ENCODE results near the gene AGAP3.

Gene AGAP3

GRCh38 chr7:151058781-151059366 is 27.4 kb upstream of the AGAP3 start:
- DNase-seq (ENCODE audit: low spot score) = no peak
- H3K27ac ChIP-seq = peak overlapping the region; percentile 97 to 99
- no peak for TF ChIP-seq CTCF (IDR thresholded peaks at IDR 0.05)
- H3K4me3 ChIP-seq = peak overlapping the region; percentile 84

GRCh38 chr7:151059367-151060112 is 26.7 kb upstream of the AGAP3 start, which contains the start of gene SLC4A2:
TSS of gene SLC4A2 (plus strand) at chr7:151059589. CDS start at chr7:151061988, 2,399 bp downstream.
- Histone ChIP-seq H3K27ac (peak within 1 kb of the TSS; percentile 97 to 99), H3K4me3 (peak within 1 kb of the TSS; percentile 84)
- DNase-seq (ENCODE audit: low spot score) = peak; percentile 87
- peak; percentile 19 for TF ChIP-seq CTCF (IDR thresholded peaks at IDR 0.05)

GRCh38 chr7:151060113-151060415 is 26.2 kb upstream of the AGAP3 start:
- Histone ChIP-seq H3K27ac (peak overlapping the region; percentile 97 to 99), H3K4me3 (peak overlapping the region; percentile 84)
- DNase-seq (ENCODE audit: low spot score) = no peak
- TF ChIP-seq CTCF (IDR thresholded peaks at IDR 0.05) = no peak

- Histone ChIP-seq H3K27ac (peak overlapping the region; percentile 97 to 99), H3K4me3 (peak overlapping the region; percentile 84)
- no peak for DNase-seq (ENCODE audit: low spot score)
- no peak for TF ChIP-seq CTCF (IDR thresholded peaks at IDR 0.05)
Observed at GRCh38 chr7:151060416-151061212, 25.7 kb upstream of the AGAP3 start.

GRCh38 chr7:151061213-151062110 is 24.8 kb upstream of the AGAP3 start:
- DNase-seq (ENCODE audit: low spot score) = no peak
- Histone ChIP-seq H3K4me3 (peak overlapping the region; percentile 84), H3K27ac (peak overlapping the region; percentile 97 to 99)
- TF ChIP-seq CTCF (IDR thresholded peaks at IDR 0.05) = no peak

GRCh38 chr7:151062111-151062398 is 24.2 kb upstream of the AGAP3 start:
- H3K27ac ChIP-seq = peak overlapping the region; percentile 97 to 99
- TF ChIP-seq CTCF (IDR thresholded peaks at IDR 0.05) = no peak
- no peak for DNase-seq (ENCODE audit: low spot score)
- H3K4me3 ChIP-seq = peak overlapping the region; percentile 55

All from coronary artery (tissue), 2 donors.